K562 (cell line): Measurements from ENCODE around the gene GALNT7. TPM values are rescaled to one million over a fixed set of nuclear protein-coding genes. Genes with fewer than 3 reads are reported as not detected.

Source experiments
- ATAC-seq: fragments of 200-7000 bp; cut with Tn5 transposase; 3 replicates; pipeline ENCODE4 v1.9.1; 2020; ENCODE audit warnings: moderate library complexity
- BruUV-seq: library from RNA; stranded (reverse); fragments of 400-500 nt; replicated peaks from 2 replicates; lab custom pipeline; 2021; lab: Mats Ljungman, UMichigan
- CTCF ChIA-PET: fragments of 300-600 bp; formaldehyde crosslinking; extraction: SDS; loops from one replicate; lab custom pipeline; 2021; ENCODE audit warnings: low intra/inter-chr PET ratio; lab: Yijun Ruan, JAX
- POLR2A ChIA-PET: fragments of 300-600, 350-650 bp; sonication (Branson Sonifier 250); formaldehyde crosslinking; extraction: SDS; loops from one replicate; lab custom pipeline; 2021; ENCODE audit warnings: antibody characterized with exemption, inconsistent platforms; lab: Yijun Ruan, JAX
- DNase-seq, 4 experiments: peaks; one replicate each; pipeline versions ENCODE4 v3.0.0 to v3.0.0-alpha.2; 2011 to 2018; ENCODE audit warnings: low spot score in 3 of 4, mixed read lengths in 3 of 4; ENCODE audit errors: extremely low read depth in 1 of 4
- FAIRE-seq: peaks from 2 replicates; lab custom pipeline; 2011; peaks lifted over from hg19 to GRCh38; lab: Jason Lieb, UNC
- H2AFZ ChIP-seq: 2 replicates; pipeline ENCODE4 v1.6.0; 2011; ENCODE audit warnings: low read depth, low read length, control low read depth, inconsistent platforms
- H3K27ac ChIP-seq: fragments of 200-600 bp; 3 replicates; pipeline ENCODE4 v1.8.0; 2011; ENCODE audit warnings: low read depth, mild to moderate bottlenecking, control low read depth, inconsistent platforms, low read length, moderate library complexity, mixed read lengths; ENCODE audit errors: extremely low read depth
- H3K27me3 ChIP-seq, 2 experiments: fragments of 300-600 bp in 1 of 2; 2 replicates in 1 of 2; 3 replicates in 1 of 2; pipeline versions ENCODE4 v1.6.0 to v1.8.0; 2011; ENCODE audit warnings: inconsistent platforms in 2 of 2, low read length in 2 of 2, mild to moderate bottlenecking in 1 of 2, mixed read lengths in 1 of 2, moderate library complexity in 1 of 2; ENCODE audit not compliant: control insufficient read depth in 2 of 2, insufficient read depth in 2 of 2
- H3K36me3 ChIP-seq: fragments of 300-600 bp; 3 replicates; pipeline ENCODE4 v1.8.0; 2011; ENCODE audit warnings: mild to moderate bottlenecking, low read length, inconsistent platforms; ENCODE audit not compliant: control insufficient read depth, insufficient read depth
- H3K4me1 ChIP-seq, 2 experiments: fragments of 200-600 bp in 1 of 2; replicated peaks in 1 of 2; 2 replicates in 1 of 2; 3 replicates in 1 of 2; pipeline versions ENCODE4 v1.5.1 to v1.8.0; 2011; ENCODE audit warnings: inconsistent platforms in 2 of 2, low read length in 2 of 2, mild to moderate bottlenecking in 1 of 2, mixed read lengths in 1 of 2, moderate library complexity in 1 of 2; ENCODE audit not compliant: control insufficient read depth in 2 of 2, insufficient read depth in 2 of 2
- H3K4me2 ChIP-seq: 2 replicates; pipeline ENCODE4 v1.6.1; 2011; ENCODE audit warnings: low read length, control low read depth, inconsistent platforms, mixed read lengths; ENCODE audit not compliant: insufficient read depth
- H3K4me3 ChIP-seq: fragments of 200-600 bp; sonication (generic), shearing (Covaris generic); 2 replicates; pipeline ENCODE4 v1.5.1; 2016; ENCODE audit warnings: control low read depth, inconsistent platforms
- H3K79me2 ChIP-seq: fragments of 200-600 bp; 3 replicates; pipeline ENCODE4 v1.8.0; 2011; ENCODE audit warnings: low read length, inconsistent platforms; ENCODE audit not compliant: control insufficient read depth, insufficient read depth
- H3K9ac ChIP-seq, 2 experiments: 2 replicates each; pipeline versions ENCODE4 v1.6.0 to v1.6.1; 2011; ENCODE audit warnings: low read depth in 2 of 2, low read length in 2 of 2, control low read depth in 1 of 2, inconsistent platforms in 1 of 2, mild to moderate bottlenecking in 1 of 2, mixed read lengths in 1 of 2; ENCODE audit not compliant: insufficient read depth in 1 of 2
- H3K9me1 ChIP-seq: one replicate; pipeline ENCODE4 v1.6.0; 2011; ENCODE audit warnings: inconsistent platforms, mild to moderate bottlenecking, low read length, moderate library complexity; ENCODE audit not compliant: control insufficient read depth, insufficient read depth
- H3K9me3 ChIP-seq: replicated peaks from 2 replicates; pipeline ENCODE4 v1.5.1; 2011; ENCODE audit warnings: low read depth, low read length, inconsistent platforms; ENCODE audit not compliant: control insufficient read depth, insufficient read depth
- H4K20me1 ChIP-seq: replicated peaks from 2 replicates; pipeline ENCODE4 v1.6.1; 2011; ENCODE audit warnings: low read length, inconsistent platforms, mixed read lengths; ENCODE audit not compliant: control insufficient read depth, insufficient read depth
- BCOR ChIP-seq: fragments of 450-650 bp; IDR thresholded peaks from 2 replicates; pipeline ENCODE4 v1.6.1; 2016
- CBX2 ChIP-seq: fragments of 200-600 bp; sonication (generic); IDR thresholded peaks from one replicate; pipeline ENCODE4 v1.6.1; 2012; ENCODE audit warnings: mild to moderate bottlenecking, low read length, inconsistent platforms; ENCODE audit not compliant: insufficient read depth, poor library complexity, severe bottlenecking
- CCNT2 ChIP-seq: IDR thresholded peaks from 2 replicates; pipeline ENCODE4 v1.6.1; 2011; ENCODE audit warnings: borderline replicate concordance, low read depth, mild to moderate bottlenecking, moderate library complexity, mixed read lengths, low read length; ENCODE audit not compliant: insufficient read length; ENCODE audit errors: extremely low read depth
- DEAF1 ChIP-seq: fragments of 450-650 bp; formaldehyde crosslinking; IDR thresholded peaks from 2 replicates; pipeline ENCODE4 v1.4.0; 2020; ENCODE audit warnings: mild to moderate bottlenecking, moderate library complexity
- GTF2A2 ChIP-seq: IDR thresholded peaks from 2 replicates; pipeline ENCODE4 v1.6.1; 2016; ENCODE audit warnings: mild to moderate bottlenecking, missing genetic modification characterization, missing compliant biosample characterization
- HSF4 ChIP-seq: fragments of 250-450 bp; sonication (Bioruptor Pico); IDR thresholded peaks from 2 replicates; pipeline ENCODE4 v2.1.2; 2022; ENCODE audit warnings: mild to moderate bottlenecking, moderate library complexity, borderline replicate concordance
- KLF16 ChIP-seq: IDR thresholded peaks from 2 replicates; pipeline ENCODE4 v1.6.1; 2016; ENCODE audit warnings: antibody characterized with exemption
- PCBP2 ChIP-seq: fragments of 200-400 bp; formaldehyde crosslinking; IDR thresholded peaks from 2 replicates; pipeline ENCODE4 v1.6.1; 2018; ENCODE audit warnings: low read length, low read depth, mild to moderate bottlenecking, moderate library complexity; ENCODE audit not compliant: poor library complexity, severe bottlenecking
- SP1 ChIP-seq: sonication (generic); formaldehyde crosslinking; IDR thresholded peaks from 2 replicates; pipeline ENCODE4 v1.8.1; 2022; ENCODE audit warnings: mild to moderate bottlenecking, missing genetic modification reagents
- ZNF217 ChIP-seq: sonication (generic); formaldehyde crosslinking; IDR thresholded peaks from 2 replicates; pipeline ENCODE4 v1.8.0; 2022; ENCODE audit warnings: mild to moderate bottlenecking, missing genetic modification reagents
- ZNF3 ChIP-seq: fragments of 250-450 bp; sonication (Bioruptor Pico); IDR thresholded peaks from 2 replicates; pipeline ENCODE4 v1.5.0; 2021; ENCODE audit warnings: mild to moderate bottlenecking, moderate library complexity
- ZNF311 ChIP-seq: fragments of 250-450 bp; sonication (Bioruptor Pico); IDR thresholded peaks from 2 replicates; pipeline ENCODE4 v1.4.0; 2020; ENCODE audit warnings: mild to moderate bottlenecking, moderate library complexity
- ZSCAN32 ChIP-seq: fragments of 450-650 bp; formaldehyde crosslinking; IDR thresholded peaks from 2 replicates; pipeline ENCODE4 v1.4.0; 2020; ENCODE audit warnings: mild to moderate bottlenecking, moderate library complexity
- WGBS: fragments of 100-300 bp; shearing (Covaris generic); methylation state at CpG from one replicate; pipeline ENCODE4 v1.1.6; 2016; ENCODE audit warnings: low coverage, mixed read lengths; ENCODE audit not compliant: insufficient coverage; ENCODE audit errors: missing lambda C conversion rate; 5-methylcytosine and 5-hydroxymethylcytosine counted together
- in situ Hi-C: fragments of 300-500 bp; cut with MboI; formaldehyde crosslinking; loops from 4 replicates; pipeline ENCODE4 v1.15.0; 2018; ENCODE audit warnings: inconsistent platforms, mixed read lengths
- intact Hi-C: fragments of 100-400 bp; cut with micrococcal nuclease; formaldehyde crosslinking; loops from 2 replicates; pipeline ENCODE4 v1.14.2; 2022
- polyA plus RNA-seq, 8 experiments: library from polyadenylated mRNA; depleted of rRNA in 4 of 8; stranded (reverse) in 5 of 8; unstranded in 3 of 8; fragments of >200 nt; fragmentation: Nextera tagmentation in 2 of 8; fragmentation: Illumina TruSeq in 1 of 8; extraction: Ambion mirVana in 2 of 8; extraction: Trizol in 1 of 8; gene quantifications; 2 replicates each; pipeline versions ENCODE4 v1.2.1 to v1.2.3, GENCODE V29; 2011 to 2014; ENCODE audit warnings: inconsistent platforms in 1 of 8, missing spikeins in 1 of 8
- total RNA-seq, 7 experiments: library from RNA; depleted of rRNA in 6 of 7; stranded (reverse); fragments of >200 nt in 6 of 7; fragmentation: Illumina TruSeq in 2 of 7; extraction: Trizol in 2 of 7; gene quantifications; 2 replicates each; pipeline versions ENCODE4 v1.2.1 to v1.2.3, GENCODE V29; 2011 to 2021; ENCODE audit warnings: low replicate concordance in 1 of 7

The GALNT7 gene
- total and polyA plus RNA-seq, 9 of the 15 experiments (the other 6 are each of a cell fraction or from before 2014, with no cell fraction given): 16.7 to 38.7 (median 31.1) TPM

- peaks cover 18% of the 10 kb centered on the region for H3K36me3 ChIP-seq
- TF ChIP-seq KLF16: no peak
- no peak for TF ChIP-seq CCNT2
- ChIA-PET POLR2A (no interaction called here), CTCF (interaction anchor here (0.6 kb wide), 1 partner anchor 129 kb away, joined by 3 read pairs; no protein-coding TSS in a partner anchor)
- FAIRE-seq: no peak
- H3K27ac ChIP-seq: no peak overlapping the region
- 85% methylated on average over 1 of the region's 1 CpG for WGBS
- no peaks in the 10 kb centered on the region for H3K9me1 ChIP-seq
- no peak overlapping the region for H2AFZ ChIP-seq
- no peak overlapping the region for H3K4me2 ChIP-seq
- no peaks in the 10 kb centered on the region for H3K9me3 ChIP-seq
- DNase-seq: no peak
- intact Hi-C loops: no loop called here
- peaks cover 12% of the 10 kb centered on the region; the same call in 2 of the 3 replicates for H3K79me2 ChIP-seq
- peaks cover 0 to 5% of the 10 kb centered on the region in 2 experiments; a peak in 2 of 5 replicates for H3K4me1 ChIP-seq
- no peaks in the 10 kb centered on the region for H3K27me3 ChIP-seq
- no peak overlapping the region for H3K4me3 ChIP-seq
- in situ Hi-C loops: no loop called here
- 0 out of 2 replicates have a peak, but pooled peaks cover 1% of the 10 kb centered on the region for H4K20me1 ChIP-seq
- BruUV-seq: no TSS peak
- no peak overlapping the region for H3K9ac ChIP-seq
- ATAC-seq: no peak
These were observed 125.8 kb downstream of the GALNT7 start for GRCh38 chr4:173294444-173294843.

GRCh38 chr4:173301518-173302201 is 133.0 kb downstream of the GALNT7 start:
- ChIA-PET CTCF (interaction anchor here (2.4 to 2.7 kb wide), 2 partner anchors 276 to 289 kb away, joined by 12 to 22 read pairs; no protein-coding TSS in a partner anchor), POLR2A (interaction anchor here (0.7 to 1.5 kb wide), 10 partner anchors 9 to 646 kb away, joined by 3 to 5 read pairs (median 3); no protein-coding TSS in a partner anchor)
- Histone ChIP-seq H3K4me1 (no peaks in the 10 kb centered on the region), H4K20me1 (no peaks in the 10 kb centered on the region), H3K9ac (no peak overlapping the region), H3K4me3 (no peak overlapping the region), H3K79me2 (no peaks in the 10 kb centered on the region), H2AFZ (no peak overlapping the region), H3K36me3 (peaks cover 32% of the 10 kb centered on the region), H3K4me2 (no peak overlapping the region), H3K27me3 (no peaks in the 10 kb centered on the region), H3K9me1 (no peaks in the 10 kb centered on the region), H3K27ac (no peak overlapping the region), H3K9me3 (no peaks in the 10 kb centered on the region)
- ATAC-seq (peak; percentile 63), FAIRE-seq (peak; percentile 76), DNase-seq (peak; percentile 18 to 57 (median 19))
- intact Hi-C loops: loop anchor here (1.0 to 10.0 kb wide), 5 partner anchors 44 to 417 kb away; no protein-coding TSS in a partner anchor
- WGBS: 21% methylated on average over 5 of the region's 5 CpGs
- no TSS peak for BruUV-seq
- in situ Hi-C loops: no loop called here
- TF ChIP-seq ZNF3 (CRISPR knock-in tag) (no peak), KLF16 (peak; percentile 23; the same call in 1 of the 2 replicates), HSF4 (CRISPR knock-in tag) (no peak), BCOR (no peak), PCBP2 (no peak), SP1 (no peak), ZNF217 (CRISPR knock-in tag) (no peak), CBX2 (no peak), ZSCAN32 (CRISPR knock-in tag) (no peak), ZNF311 (CRISPR knock-in tag) (no peak), GTF2A2 (tag) (no peak), DEAF1 (CRISPR knock-in tag) (0 out of 2 replicates have a peak, but pooled peaks have one; percentile 8)
